Measurements from ENCODE around the gene VPS52.

The VPS52 gene

DNA sequence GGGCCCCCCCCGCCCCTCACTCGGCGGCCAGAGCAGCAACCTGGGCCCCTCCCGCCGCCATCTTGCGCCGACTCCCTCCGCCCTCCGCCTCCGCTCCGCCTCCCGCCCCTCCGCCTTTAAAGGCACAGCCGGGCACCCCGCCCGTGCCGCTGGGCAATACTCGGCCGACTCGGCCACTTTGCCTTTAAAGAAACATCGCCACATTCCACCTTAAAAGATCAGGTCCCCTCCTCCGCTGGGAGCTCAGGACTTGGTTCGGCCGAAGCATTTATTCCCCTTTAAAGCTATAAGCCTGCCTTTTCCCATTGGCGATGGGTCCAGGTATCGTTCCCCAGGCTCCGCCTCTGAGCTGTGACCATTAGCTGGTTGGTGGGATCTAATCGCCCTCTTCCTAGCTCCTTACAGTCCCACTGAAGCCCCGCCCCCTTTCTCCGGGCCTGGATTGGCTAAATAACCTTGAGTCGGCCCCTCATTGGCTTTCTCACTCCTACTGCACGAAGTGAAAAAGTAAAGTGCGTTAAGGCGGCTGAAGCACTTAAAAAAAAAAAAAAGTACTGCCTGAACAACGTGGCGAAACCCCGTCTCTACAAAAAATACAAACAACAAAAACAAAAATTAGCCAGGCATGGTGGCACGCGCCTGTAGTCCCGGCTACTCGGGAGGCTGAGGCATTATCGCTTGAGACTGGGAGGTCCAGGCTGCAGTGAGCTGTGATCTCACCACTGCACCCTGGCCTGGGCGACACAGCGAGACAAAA is 46.2 kb upstream of the VPS52 start, which contains the start of gene ZBTB22:
Gene ZBTB22 (minus strand): TSS at position 76 of the 757 bp plus-strand sequence. CDS start 828 bp downstream, outside the sequence.
- H3K4me3 ChIP-seq (ENCODE audit: low read depth, low read length): peak within 1 kb of the TSS; percentile 39
- TF ChIP-seq, protein P1, sequence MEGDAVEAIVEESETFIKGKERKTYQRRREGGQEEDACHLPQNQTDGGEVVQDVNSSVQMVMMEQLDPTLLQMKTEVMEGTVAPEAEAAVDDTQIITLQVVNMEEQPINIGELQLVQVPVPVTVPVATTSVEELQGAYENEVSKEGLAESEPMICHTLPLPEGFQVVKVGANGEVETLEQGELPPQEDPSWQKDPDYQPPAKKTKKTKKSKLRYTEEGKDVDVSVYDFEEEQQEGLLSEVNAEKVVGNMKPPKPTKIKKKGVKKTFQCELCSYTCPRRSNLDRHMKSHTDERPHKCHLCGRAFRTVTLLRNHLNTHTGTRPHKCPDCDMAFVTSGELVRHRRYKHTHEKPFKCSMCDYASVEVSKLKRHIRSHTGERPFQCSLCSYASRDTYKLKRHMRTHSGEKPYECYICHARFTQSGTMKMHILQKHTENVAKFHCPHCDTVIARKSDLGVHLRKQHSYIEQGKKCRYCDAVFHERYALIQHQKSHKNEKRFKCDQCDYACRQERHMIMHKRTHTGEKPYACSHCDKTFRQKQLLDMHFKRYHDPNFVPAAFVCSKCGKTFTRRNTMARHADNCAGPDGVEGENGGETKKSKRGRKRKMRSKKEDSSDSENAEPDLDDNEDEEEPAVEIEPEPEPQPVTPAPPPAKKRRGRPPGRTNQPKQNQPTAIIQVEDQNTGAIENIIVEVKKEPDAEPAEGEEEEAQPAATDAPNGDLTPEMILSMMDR (IDR thresholded peaks at IDR 0.05; ENCODE audit: borderline replicate concordance, insufficient read depth, low read depth, low read length): no peak

DNA sequence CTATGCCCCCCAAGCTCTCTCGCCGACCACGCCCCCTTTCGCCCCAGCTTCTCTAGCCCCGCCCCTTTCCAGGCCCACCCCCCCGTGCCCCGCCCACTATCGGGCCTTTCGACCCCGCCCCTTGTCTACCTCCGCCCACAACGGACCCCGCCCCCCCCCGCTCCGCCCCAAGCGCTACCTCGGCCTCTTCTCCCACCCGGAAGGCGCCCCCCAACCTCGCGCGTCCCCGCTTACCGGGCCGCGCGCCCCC is 45.7 kb upstream of the VPS52 start:
- TF ChIP-seq, protein P1 (IDR thresholded peaks at IDR 0.05; ENCODE audit: borderline replicate concordance, insufficient read depth, low read depth, low read length): no peak
- peak overlapping the region; percentile 39 for H3K4me3 ChIP-seq (ENCODE audit: low read depth, low read length)

DNA sequence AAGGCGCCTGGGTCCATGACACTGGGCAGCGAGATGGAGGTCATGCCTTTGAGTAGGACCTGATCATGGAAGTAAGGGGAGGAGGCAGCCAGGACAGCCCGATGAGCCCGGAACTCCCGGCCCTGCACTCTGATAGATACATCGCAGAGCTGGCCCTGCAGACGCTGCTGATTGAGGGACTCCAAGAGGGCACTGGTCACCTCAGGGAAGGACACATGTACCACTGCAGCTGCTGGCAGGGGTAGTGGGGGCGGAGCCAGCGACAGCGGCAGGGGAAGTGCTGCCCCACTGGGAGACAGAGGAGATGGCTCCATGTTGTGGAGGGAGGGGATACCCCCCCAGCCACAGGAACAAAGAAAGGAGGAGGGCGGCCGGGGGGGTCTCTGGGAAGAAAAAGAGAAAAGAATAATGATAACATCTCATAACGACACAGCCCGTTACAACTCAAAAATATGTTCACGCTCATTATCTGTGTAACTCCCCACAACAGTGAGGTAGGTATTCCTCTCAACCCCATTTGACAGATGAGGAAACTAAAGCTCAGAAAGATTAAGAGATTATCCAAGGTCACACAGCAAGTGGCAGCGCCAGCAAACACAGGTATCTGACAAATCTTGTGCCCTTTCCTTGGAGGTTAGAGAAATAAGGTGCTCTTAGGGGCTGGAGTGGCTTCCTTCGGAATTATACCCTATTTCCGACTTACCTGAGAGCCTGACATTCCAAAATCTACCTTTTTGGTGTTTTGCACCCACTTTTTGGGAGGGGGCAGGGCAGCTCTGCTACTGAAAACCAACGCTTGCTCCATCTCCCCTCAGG is 45.1 kb upstream of the VPS52 start:
- TF ChIP-seq, protein P1 (IDR thresholded peaks at IDR 0.05; ENCODE audit: borderline replicate concordance, insufficient read depth, low read depth, low read length): no peak

DNA sequence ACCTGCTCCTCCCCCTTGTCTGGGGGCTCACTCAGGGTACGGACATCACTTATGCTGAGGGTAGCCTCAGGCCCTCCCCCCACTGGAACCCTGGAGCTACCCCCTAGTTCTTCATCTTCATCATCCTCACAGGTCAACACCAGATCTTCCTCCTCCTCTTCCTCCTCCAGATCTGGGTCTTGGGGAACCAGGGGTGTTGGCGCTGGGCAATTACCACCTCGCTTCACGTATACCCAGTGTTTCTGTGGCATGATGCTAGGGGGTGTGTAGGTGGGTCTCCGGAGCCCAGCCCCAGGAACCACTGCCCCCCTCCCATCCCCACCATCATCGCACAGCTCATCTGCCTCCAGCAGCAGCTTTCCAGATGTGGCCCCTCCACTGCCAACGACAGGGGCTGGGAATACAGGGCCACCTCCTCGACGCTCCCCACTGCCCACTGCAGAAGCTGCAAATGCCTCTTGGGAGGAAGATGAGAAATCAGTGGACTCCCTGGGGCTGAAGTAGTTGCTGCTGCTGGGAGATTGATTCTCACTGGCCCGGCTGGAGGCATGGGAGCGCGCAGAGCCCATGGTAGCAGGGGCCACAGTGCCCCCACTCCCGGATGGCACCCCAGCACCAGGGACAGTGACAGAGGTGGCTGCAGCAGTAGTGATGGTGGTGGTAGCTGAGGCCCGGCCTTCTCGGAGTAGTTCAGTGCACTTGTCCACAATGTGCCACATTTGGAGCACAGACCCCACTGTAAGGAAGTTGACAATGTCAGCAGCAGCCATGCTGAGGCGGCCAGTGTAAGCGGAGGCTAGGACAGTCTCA is 44.3 kb upstream of the VPS52 start:
- no peak overlapping the region for H3K4me3 ChIP-seq (ENCODE audit: low read depth, low read length)
- TF ChIP-seq, protein P1 (IDR thresholded peaks at IDR 0.05; ENCODE audit: borderline replicate concordance, insufficient read depth, low read depth, low read length): no peak

More for the DNA sequence above, 45.1 kb upstream of the VPS52 start:
- peak overlapping the region; percentile 10 for H3K4me3 ChIP-seq (ENCODE audit: low read depth, low read length)

DNA sequence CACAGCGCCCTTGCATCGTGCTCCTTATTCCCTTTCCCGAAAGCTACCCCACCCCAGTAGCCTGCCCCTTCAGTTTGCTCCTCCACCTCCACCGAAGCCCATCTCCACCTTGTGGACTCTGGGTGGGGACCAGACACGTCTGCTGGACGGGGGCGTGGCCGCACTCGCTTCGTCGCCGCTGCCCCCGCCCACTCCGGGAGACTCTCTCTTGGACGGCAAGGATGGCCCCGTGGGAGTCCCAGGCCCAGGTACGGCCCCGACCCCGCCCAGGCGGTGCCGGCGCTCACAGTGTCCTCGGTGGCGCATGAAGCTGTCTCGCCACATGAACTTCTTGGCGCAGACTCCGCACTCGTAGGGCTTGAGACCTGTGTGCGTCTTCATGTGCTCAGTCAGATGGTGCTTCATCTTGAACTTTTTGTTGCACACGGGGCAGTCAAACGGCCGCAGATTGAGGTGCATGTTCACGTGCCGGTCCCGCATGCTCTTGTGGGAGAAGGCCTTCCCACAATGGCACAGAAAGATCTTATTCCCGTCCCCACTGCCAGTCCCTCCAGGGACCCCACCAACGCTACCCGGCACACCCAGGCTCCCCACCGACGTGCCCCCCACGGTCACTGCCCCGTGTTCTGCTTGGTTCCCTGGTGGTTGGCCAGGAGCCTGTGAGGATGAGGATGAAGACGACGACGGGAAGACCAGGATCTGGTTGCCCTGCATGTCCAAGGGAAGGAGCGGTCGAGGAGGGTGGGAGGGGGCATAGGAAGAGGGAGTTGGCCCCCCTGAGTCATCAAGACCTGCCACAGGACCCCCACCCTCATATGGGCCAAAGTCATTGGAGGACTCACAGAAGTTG is 43.5 kb upstream of the VPS52 start:
- TF ChIP-seq, protein P1 (IDR thresholded peaks at IDR 0.05; ENCODE audit: borderline replicate concordance, insufficient read depth, low read depth, low read length): no peak
- no peak overlapping the region for H3K4me3 ChIP-seq (ENCODE audit: low read depth, low read length)

DNA sequence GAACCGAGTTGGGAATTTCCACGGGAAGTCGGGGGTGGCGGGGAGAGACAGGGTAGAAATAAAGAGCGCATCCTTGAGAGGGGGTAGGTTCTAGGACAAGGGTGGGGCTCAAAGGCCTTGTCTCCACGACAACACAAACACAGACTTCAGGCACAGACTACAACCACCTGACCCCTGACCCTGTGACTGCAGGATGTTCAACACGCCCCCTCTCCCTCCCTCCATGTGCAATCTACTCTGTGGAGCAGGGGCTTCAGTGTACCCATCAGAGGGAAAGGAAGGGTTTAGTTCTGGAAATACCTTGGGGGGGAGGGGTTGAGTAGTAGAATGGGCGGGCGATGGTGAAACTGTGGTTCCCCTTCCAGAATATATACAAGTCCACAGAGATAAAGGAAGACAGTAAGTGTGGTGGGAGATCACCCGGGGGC is 42.9 kb upstream of the VPS52 start:
- peak overlapping the region; percentile 31 for H3K4me3 ChIP-seq (ENCODE audit: low read depth, low read length)
- TF ChIP-seq, protein P1 (IDR thresholded peaks at IDR 0.05; ENCODE audit: borderline replicate concordance, insufficient read depth, low read depth, low read length): no peak

Measured in GM12875 (cell line).